Cardiac muscle cell (in vitro differentiated cells and primary cell): ENCODE measurements around the gene DBF4B. TPM values are rescaled to one million over a fixed set of nuclear protein-coding genes. Genes with fewer than 3 reads are reported as not detected.
"Not testable (repeated sequence)": the region's sequence is repeated elsewhere in the genome, so short reads cannot be mapped to it uniquely, and the experiment has no call there.

Source experiments
- DNase-seq, 2 donors: peaks; one replicate each; pipeline versions ENCODE4 v3.0.0 to v3.0.0-alpha.2; 2010 to 2017; ENCODE audit warnings: low read depth in 1 of 2, low spot score in 1 of 2
- H3K27ac ChIP-seq: fragments of 200-600 bp; sonication (generic); 2 replicates; pipeline ENCODE4 v1.5.1; 2016
- H3K27me3 ChIP-seq: fragments of 200-600 bp; sonication (generic); 2 replicates; pipeline ENCODE4 v1.6.0; 2016; ENCODE audit warnings: control low read depth
- H3K36me3 ChIP-seq: fragments of 200-600 bp; sonication (generic); 2 replicates; pipeline ENCODE4 v1.5.1; 2016; ENCODE audit warnings: control low read depth
- H3K4me1 ChIP-seq: fragments of 200-600 bp; sonication (generic); 2 replicates; pipeline ENCODE4 v1.8.1; 2017; ENCODE audit warnings: low read depth, mild to moderate bottlenecking, mixed run types
- H3K4me3 ChIP-seq: fragments of 200-600 bp; sonication (generic); 2 replicates; pipeline ENCODE4 v1.5.1; 2016; ENCODE audit warnings: mild to moderate bottlenecking
- H3K9me3 ChIP-seq: fragments of 200-600 bp; sonication (generic); 2 replicates; pipeline ENCODE4 v1.5.1; 2017; ENCODE audit warnings: low read depth, mild to moderate bottlenecking, control low read depth
- polyA plus RNA-seq: library from polyadenylated mRNA; unstranded; fragments of >200 nt; fragmentation: Nextera tagmentation; extraction: Ambion mirVana; gene quantifications from 2 replicates; pipeline ENCODE4 v1.2.1, GENCODE V29; 2016
- total RNA-seq: library from RNA; depleted of rRNA; stranded (reverse); fragments of >200 nt; gene quantifications from 2 replicates; pipeline ENCODE4 v1.2.3, GENCODE V29; 2016
- TF ChIP-seq, protein P1 (sequence below): IDR thresholded peaks from 2 replicates; pipeline ENCODE4 v1.5.1; 2012; ENCODE audit warnings: low read depth, mild to moderate bottlenecking, low read length

DBF4B gene
- total and polyA plus RNA-seq, 2 experiments from 2014 or later = 15.3 to 26.8 TPM

- Histone ChIP-seq H3K36me3 (no peaks in the 10 kb centered on the region), H3K27ac (no peak overlapping the region), H3K9me3 (no peaks in the 10 kb centered on the region), H3K4me3 (no peak overlapping the region), H3K27me3 (no peaks in the 10 kb centered on the region), H3K4me1 (peaks cover 20% of the 10 kb centered on the region)
- DNase-seq = no peak
- TF ChIP-seq, protein P1, sequence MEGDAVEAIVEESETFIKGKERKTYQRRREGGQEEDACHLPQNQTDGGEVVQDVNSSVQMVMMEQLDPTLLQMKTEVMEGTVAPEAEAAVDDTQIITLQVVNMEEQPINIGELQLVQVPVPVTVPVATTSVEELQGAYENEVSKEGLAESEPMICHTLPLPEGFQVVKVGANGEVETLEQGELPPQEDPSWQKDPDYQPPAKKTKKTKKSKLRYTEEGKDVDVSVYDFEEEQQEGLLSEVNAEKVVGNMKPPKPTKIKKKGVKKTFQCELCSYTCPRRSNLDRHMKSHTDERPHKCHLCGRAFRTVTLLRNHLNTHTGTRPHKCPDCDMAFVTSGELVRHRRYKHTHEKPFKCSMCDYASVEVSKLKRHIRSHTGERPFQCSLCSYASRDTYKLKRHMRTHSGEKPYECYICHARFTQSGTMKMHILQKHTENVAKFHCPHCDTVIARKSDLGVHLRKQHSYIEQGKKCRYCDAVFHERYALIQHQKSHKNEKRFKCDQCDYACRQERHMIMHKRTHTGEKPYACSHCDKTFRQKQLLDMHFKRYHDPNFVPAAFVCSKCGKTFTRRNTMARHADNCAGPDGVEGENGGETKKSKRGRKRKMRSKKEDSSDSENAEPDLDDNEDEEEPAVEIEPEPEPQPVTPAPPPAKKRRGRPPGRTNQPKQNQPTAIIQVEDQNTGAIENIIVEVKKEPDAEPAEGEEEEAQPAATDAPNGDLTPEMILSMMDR = no peak
Measured at GRCh38 chr17:44754276-44754675, 45.8 kb downstream of the DBF4B start.

DNA sequence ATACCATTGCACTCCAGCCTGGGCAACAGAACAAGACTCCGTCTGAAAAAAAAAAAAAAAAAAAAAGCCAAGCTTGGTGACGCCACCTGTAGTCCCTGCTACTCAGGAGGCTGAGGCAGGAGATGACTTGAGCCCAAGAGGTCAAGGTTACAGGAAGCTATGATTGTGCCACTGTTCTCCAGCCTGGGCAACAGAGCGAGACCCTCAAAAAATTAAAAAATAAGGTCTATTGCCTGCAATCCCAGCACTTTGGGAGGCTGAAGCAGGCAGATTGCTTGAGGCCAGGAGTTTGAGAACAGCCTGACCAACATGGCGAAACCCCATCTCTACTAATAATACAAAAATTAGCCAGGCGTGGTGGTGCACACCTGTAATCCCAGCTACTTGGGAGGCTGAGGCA, 46.7 kb downstream of the DBF4B start:
- H3K4me1 ChIP-seq = peaks cover 11% of the 10 kb centered on the region
- H3K36me3 ChIP-seq, H3K27ac ChIP-seq, H3K9me3 ChIP-seq, H3K4me3 ChIP-seq, DNase-seq, H3K27me3 ChIP-seq: not testable (repeated sequence)

GRCh38 chr17:44757045-44757917, 48.8 kb downstream of the DBF4B start:
- TF ChIP-seq, protein P1 = no peak
- Histone ChIP-seq H3K36me3 (no peaks in the 10 kb centered on the region), H3K27me3 (no peaks in the 10 kb centered on the region), H3K9me3 (no peaks in the 10 kb centered on the region), H3K4me3 (no peak overlapping the region), H3K4me1 (peaks cover 11% of the 10 kb centered on the region), H3K27ac (peak overlapping the region; percentile 72)
- DNase-seq = peak in 1 of 2 donors; percentile 80

GRCh38 chr17:44757918-44758413, 49.5 kb downstream of the DBF4B start:
- no peak for DNase-seq
- peak overlapping the region; percentile 72 for H3K27ac ChIP-seq
- TF ChIP-seq, protein P1 = no peak
- H3K4me3 ChIP-seq = peak overlapping the region; percentile 53
- H3K27me3 ChIP-seq = no peaks in the 10 kb centered on the region
- no peaks in the 10 kb centered on the region for H3K36me3 ChIP-seq
- H3K9me3 ChIP-seq = no peaks in the 10 kb centered on the region
- H3K4me1 ChIP-seq = peaks cover 11% of the 10 kb centered on the region

DNA sequence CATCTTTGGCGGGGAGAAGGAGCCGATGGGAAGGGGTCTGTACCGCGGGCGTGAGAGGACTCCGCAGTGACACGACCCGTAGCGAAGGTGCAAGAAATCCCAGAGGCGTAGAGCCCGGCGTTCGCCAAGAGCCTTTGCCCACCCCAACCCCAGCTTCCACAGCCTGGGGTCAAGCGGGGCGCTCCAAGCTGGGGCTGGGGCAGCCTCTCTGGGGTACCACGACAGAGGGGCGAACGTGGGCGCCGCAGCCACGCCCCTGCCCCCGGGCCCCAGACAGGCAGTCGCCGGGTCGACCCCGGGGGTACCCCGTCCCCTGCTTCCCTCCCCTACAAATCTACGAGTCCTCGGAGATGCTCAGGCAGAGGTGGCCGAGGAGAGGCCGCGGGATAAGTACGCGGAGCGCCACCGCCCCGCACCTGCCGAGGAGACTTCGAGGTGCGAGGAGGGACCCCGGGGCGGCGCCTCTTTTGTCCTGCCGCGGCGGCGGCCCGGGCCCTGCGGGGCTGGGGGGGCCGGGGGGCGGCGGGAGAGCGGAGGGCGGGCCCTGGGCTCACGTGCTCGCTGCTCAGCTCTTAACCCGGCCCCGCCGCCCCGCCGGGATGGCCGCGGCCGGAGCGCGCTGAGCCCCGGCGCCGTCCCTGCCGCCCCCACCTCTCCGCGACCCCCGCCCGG, 50.1 kb downstream of the DBF4B start, which contains the start of gene ADAM11:
Gene ADAM11, plus strand, starts transcription at position 575 of the 672 bp plus-strand sequence. CDS start 212 bp downstream, outside the sequence.
- no peaks in the 10 kb centered on the region for H3K27me3 ChIP-seq
- no peaks in the 10 kb centered on the region for H3K36me3 ChIP-seq
- peak within 1 kb of the TSS; percentile 53 for H3K4me3 ChIP-seq
- peak in 1 of 2 donors; percentile 56 for DNase-seq
- H3K4me1 ChIP-seq = peaks cover 11% of the 10 kb centered on the region
- TF ChIP-seq, protein P1 = no peak
- H3K27ac ChIP-seq = peak within 1 kb of the TSS; percentile 72
- H3K9me3 ChIP-seq = no peaks in the 10 kb centered on the region
